MV-4-11 (cell line): ENCODE measurements around the gene MKNK1.
A peak's percentile ranks its signal among the peaks of the same experiment; 100 is the strongest.

Source experiments
- DNase-seq: peaks from one replicate; lab custom pipeline; 2025; lab: John Stamatoyannopoulos, UW

The MKNK1 gene

GRCh38 chr1:46595127-46595526 is 8.9 kb downstream of the MKNK1 start:
- DNase-seq, result peak; percentile 98

- peak; percentile 41 for DNase-seq
These were observed 10.0 kb downstream of the MKNK1 start for GRCh38 chr1:46594063-46594462.

GRCh38 chr1:46592823-46593222 is 11.2 kb downstream of the MKNK1 start:
- DNase-seq, result no peak

- DNase-seq, result no peak
These were observed 14.5 kb downstream of the MKNK1 start for GRCh38 chr1:46589529-46589928.

- DNase-seq, result peak; percentile 99
These were observed 17.0 kb downstream of the MKNK1 start for GRCh38 chr1:46587069-46587468.

- no peak for DNase-seq
These were observed 18.6 kb downstream of the MKNK1 start for GRCh38 chr1:46585312-46585938.

- no peak for DNase-seq
These were observed 20.6 kb downstream of the MKNK1 start for GRCh38 chr1:46583494-46583893.

- DNase-seq, result no peak
These were observed 21.1 kb downstream of the MKNK1 start for GRCh38 chr1:46582972-46583371.

- DNase-seq, result peak; percentile 95
These were observed 22.2 kb downstream of the MKNK1 start for GRCh38 chr1:46581681-46582455.

- peak; percentile 94 for DNase-seq
These were observed 23.7 kb downstream of the MKNK1 start for GRCh38 chr1:46580140-46580903.

- peak; percentile 29 for DNase-seq
These were observed 26.4 kb downstream of the MKNK1 start for GRCh38 chr1:46577671-46578070.

GRCh38 chr1:46576596-46576995 is 27.5 kb downstream of the MKNK1 start:
- DNase-seq, result no peak

GRCh38 chr1:46575778-46576177 is 28.3 kb downstream of the MKNK1 start:
- DNase-seq, result no peak

GRCh38 chr1:46575300-46575699 is 28.8 kb downstream of the MKNK1 start:
- no peak for DNase-seq

GRCh38 chr1:46571691-46572225 is 32.3 kb downstream of the MKNK1 start:
- DNase-seq, result no peak

- no peak for DNase-seq
These were observed 34.0 kb downstream of the MKNK1 start for GRCh38 chr1:46569884-46570725.

- no peak for DNase-seq
These were observed 35.0 kb downstream of the MKNK1 start for GRCh38 chr1:46569116-46569515.

GRCh38 chr1:46568461-46568891 is 35.6 kb downstream of the MKNK1 start:
- no peak for DNase-seq

GRCh38 chr1:46563341-46563740 is 40.7 kb downstream of the MKNK1 start:
- no peak for DNase-seq

- no peak for DNase-seq
These were observed 41.6 kb downstream of the MKNK1 start for GRCh38 chr1:46562498-46562897.

- no peak for DNase-seq
These were observed 45.1 kb downstream of the MKNK1 start for GRCh38 chr1:46558966-46559365.
